ENCODE measurements around the gene BLOC1S5. TPM values are rescaled to one million over a fixed set of nuclear protein-coding genes. Genes with fewer than 3 reads are reported as not detected.
A peak's percentile ranks its signal among the peaks of the same experiment; 100 is the strongest.

The BLOC1S5 gene
- total RNA-seq, 1 donor from 2014 or later = 8.3 TPM

- no peak for DNase-seq
- TF ChIP-seq, protein P1, sequence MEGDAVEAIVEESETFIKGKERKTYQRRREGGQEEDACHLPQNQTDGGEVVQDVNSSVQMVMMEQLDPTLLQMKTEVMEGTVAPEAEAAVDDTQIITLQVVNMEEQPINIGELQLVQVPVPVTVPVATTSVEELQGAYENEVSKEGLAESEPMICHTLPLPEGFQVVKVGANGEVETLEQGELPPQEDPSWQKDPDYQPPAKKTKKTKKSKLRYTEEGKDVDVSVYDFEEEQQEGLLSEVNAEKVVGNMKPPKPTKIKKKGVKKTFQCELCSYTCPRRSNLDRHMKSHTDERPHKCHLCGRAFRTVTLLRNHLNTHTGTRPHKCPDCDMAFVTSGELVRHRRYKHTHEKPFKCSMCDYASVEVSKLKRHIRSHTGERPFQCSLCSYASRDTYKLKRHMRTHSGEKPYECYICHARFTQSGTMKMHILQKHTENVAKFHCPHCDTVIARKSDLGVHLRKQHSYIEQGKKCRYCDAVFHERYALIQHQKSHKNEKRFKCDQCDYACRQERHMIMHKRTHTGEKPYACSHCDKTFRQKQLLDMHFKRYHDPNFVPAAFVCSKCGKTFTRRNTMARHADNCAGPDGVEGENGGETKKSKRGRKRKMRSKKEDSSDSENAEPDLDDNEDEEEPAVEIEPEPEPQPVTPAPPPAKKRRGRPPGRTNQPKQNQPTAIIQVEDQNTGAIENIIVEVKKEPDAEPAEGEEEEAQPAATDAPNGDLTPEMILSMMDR (IDR thresholded peaks at IDR 0.05; ENCODE audit: partially characterized antibody, unreplicated experiment) = no peak
- H3K9me3 Mint-ChIP-seq (ENCODE audit: unreplicated experiment) = peaks cover 1% of the 10 kb centered on the region
- H3K27ac Mint-ChIP-seq (ENCODE audit: unreplicated experiment) = peak overlapping the region; percentile 39
- H3K4me3 Mint-ChIP-seq (ENCODE audit: unreplicated experiment) = no peak overlapping the region
- H3K27me3 Mint-ChIP-seq (ENCODE audit: unreplicated experiment) = no peaks in the 10 kb centered on the region
- H3K36me3 Mint-ChIP-seq (ENCODE audit: unreplicated experiment) = no peaks in the 10 kb centered on the region
- H3K4me1 Mint-ChIP-seq (ENCODE audit: low read depth, unreplicated experiment) = peaks cover 11% of the 10 kb centered on the region
These were observed 46.9 kb downstream of the BLOC1S5 start for GRCh38 chr6:8017276-8017701.

DNA sequence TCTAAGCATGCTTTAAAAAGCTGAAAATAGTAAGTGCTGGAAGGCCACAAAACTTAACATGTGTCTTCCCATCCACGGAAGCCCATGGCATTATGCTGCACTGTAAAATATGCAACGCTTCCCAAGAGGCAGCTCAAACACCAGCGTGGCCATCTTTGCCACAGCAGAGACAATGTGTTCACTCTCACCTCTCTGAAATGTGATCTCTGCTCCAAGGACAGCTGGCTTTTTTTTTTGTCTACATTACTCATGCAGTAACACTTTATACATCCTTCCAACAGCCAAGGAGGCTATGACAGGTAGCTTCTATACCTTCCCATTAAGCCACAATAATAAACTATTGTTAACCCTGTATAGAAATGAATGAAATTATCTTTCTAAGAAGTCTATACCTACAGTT, 49.2 kb downstream of the BLOC1S5 start:
- Mint-ChIP-seq H3K4me3 (ENCODE audit: unreplicated experiment) (no peak overlapping the region), H3K4me1 (ENCODE audit: low read depth, unreplicated experiment) (peaks cover 11% of the 10 kb centered on the region), H3K27me3 (ENCODE audit: unreplicated experiment) (no peaks in the 10 kb centered on the region), H3K36me3 (ENCODE audit: unreplicated experiment) (no peaks in the 10 kb centered on the region), H3K27ac (ENCODE audit: unreplicated experiment) (peak overlapping the region; percentile 78), H3K9me3 (ENCODE audit: unreplicated experiment) (peaks cover 1% of the 10 kb centered on the region)
- TF ChIP-seq, protein P1 (IDR thresholded peaks at IDR 0.05; ENCODE audit: partially characterized antibody, unreplicated experiment) = no peak
- peak; percentile 50 for DNase-seq

DNA sequence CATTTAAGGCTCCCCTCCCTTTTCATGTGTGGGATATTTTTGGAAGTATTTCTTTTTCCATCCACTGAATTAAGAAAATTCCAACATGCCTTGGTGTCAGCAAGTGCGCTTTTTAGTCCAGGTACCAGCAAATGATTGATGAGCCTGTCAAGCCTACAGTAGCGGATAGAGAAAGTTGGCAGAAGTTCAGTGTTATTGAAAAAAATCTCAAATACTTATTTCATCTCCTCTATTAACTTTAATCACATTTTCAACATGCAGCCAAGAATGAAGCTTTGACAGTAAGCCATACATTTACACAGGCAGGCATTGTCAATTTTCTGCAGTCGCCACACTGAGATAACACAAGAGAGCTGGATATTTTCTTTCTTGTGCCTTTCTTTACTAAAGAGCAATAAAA, 50.4 kb downstream of the BLOC1S5 start:
- Mint-ChIP-seq H3K4me3 (ENCODE audit: unreplicated experiment) (no peak overlapping the region), H3K4me1 (ENCODE audit: low read depth, unreplicated experiment) (peaks cover 11% of the 10 kb centered on the region), H3K36me3 (ENCODE audit: unreplicated experiment) (no peaks in the 10 kb centered on the region), H3K27ac (ENCODE audit: unreplicated experiment) (no peak overlapping the region), H3K9me3 (ENCODE audit: unreplicated experiment) (peaks cover 1% of the 10 kb centered on the region), H3K27me3 (ENCODE audit: unreplicated experiment) (no peaks in the 10 kb centered on the region)
- TF ChIP-seq, protein P1 (IDR thresholded peaks at IDR 0.05; ENCODE audit: partially characterized antibody, unreplicated experiment) = no peak
- DNase-seq = no peak

DNA sequence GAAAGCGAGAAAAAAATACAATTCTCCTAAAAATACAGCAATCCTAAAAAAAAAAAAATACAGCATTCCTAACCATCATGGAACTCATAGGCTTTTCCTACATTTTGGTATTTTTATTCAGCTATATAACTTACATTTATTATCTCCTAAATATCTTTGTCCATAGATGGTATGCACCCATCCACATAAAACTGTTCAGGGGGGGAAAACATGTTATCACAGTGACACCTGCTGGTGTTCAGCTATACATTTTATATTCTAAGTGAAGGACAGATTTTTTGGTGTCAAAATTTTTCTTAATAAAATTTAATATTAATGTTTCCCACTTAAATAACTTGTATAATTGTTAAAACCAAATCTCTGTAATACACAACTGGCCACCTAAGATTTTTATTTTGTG, 58.0 kb downstream of the BLOC1S5 start:
- no peaks in the 10 kb centered on the region for H3K9me3 Mint-ChIP-seq (ENCODE audit: unreplicated experiment)
- TF ChIP-seq, protein P1 (IDR thresholded peaks at IDR 0.05; ENCODE audit: partially characterized antibody, unreplicated experiment) = peak; percentile 44
- H3K4me3 Mint-ChIP-seq (ENCODE audit: unreplicated experiment) = no peak overlapping the region
- H3K27me3 Mint-ChIP-seq (ENCODE audit: unreplicated experiment) = no peaks in the 10 kb centered on the region
- H3K36me3 Mint-ChIP-seq (ENCODE audit: unreplicated experiment) = no peaks in the 10 kb centered on the region
- no peak for DNase-seq
- no peaks in the 10 kb centered on the region for H3K4me1 Mint-ChIP-seq (ENCODE audit: low read depth, unreplicated experiment)
- H3K27ac Mint-ChIP-seq (ENCODE audit: unreplicated experiment) = no peak overlapping the region

- no peaks in the 10 kb centered on the region for H3K36me3 Mint-ChIP-seq (ENCODE audit: unreplicated experiment)
- no peak overlapping the region for H3K27ac Mint-ChIP-seq (ENCODE audit: unreplicated experiment)
- TF ChIP-seq, protein P1 (IDR thresholded peaks at IDR 0.05; ENCODE audit: partially characterized antibody, unreplicated experiment) = no peak
- no peaks in the 10 kb centered on the region for H3K27me3 Mint-ChIP-seq (ENCODE audit: unreplicated experiment)
- H3K4me3 Mint-ChIP-seq (ENCODE audit: unreplicated experiment) = no peak overlapping the region
- H3K4me1 Mint-ChIP-seq (ENCODE audit: low read depth, unreplicated experiment) = no peaks in the 10 kb centered on the region
- no peaks in the 10 kb centered on the region for H3K9me3 Mint-ChIP-seq (ENCODE audit: unreplicated experiment)
- DNase-seq = no peak
These were observed 59.1 kb downstream of the BLOC1S5 start for GRCh38 chr6:8005136-8005535.
